22Rv1 (cell line): ENCODE data around the gene OPRL1.

Experiments used
- ZFX ChIP-seq: fragments of 450-650 bp; IDR thresholded peaks from 2 replicates; pipeline ENCODE4 v1.6.1; 2017; ENCODE audit warnings: antibody characterized with exemption, borderline replicate concordance
- TF ChIP-seq, protein P1 (sequence below): fragments of 450-650 bp; IDR thresholded peaks from 2 replicates; pipeline ENCODE4 v1.5.1; 2017; ENCODE audit warnings: mild to moderate bottlenecking

GRCh38 chr20:64063389-64064144 is 16.3 kb upstream of the OPRL1 start:
- TF ChIP-seq, protein P1, sequence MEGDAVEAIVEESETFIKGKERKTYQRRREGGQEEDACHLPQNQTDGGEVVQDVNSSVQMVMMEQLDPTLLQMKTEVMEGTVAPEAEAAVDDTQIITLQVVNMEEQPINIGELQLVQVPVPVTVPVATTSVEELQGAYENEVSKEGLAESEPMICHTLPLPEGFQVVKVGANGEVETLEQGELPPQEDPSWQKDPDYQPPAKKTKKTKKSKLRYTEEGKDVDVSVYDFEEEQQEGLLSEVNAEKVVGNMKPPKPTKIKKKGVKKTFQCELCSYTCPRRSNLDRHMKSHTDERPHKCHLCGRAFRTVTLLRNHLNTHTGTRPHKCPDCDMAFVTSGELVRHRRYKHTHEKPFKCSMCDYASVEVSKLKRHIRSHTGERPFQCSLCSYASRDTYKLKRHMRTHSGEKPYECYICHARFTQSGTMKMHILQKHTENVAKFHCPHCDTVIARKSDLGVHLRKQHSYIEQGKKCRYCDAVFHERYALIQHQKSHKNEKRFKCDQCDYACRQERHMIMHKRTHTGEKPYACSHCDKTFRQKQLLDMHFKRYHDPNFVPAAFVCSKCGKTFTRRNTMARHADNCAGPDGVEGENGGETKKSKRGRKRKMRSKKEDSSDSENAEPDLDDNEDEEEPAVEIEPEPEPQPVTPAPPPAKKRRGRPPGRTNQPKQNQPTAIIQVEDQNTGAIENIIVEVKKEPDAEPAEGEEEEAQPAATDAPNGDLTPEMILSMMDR: no peak
- no peak for TF ChIP-seq ZFX
